Measurements from ENCODE around the gene F8. TPM values are rescaled to one million over a fixed set of nuclear protein-coding genes. Genes with fewer than 3 reads are reported as not detected.

Gene F8
- total and polyA plus RNA-seq, 4 donors: 6.1 to 38.1 (median 7.6) TPM

GRCh38 chrX:155065035-155065734, 42.7 kb upstream of the F8 start:
- H3K9me3 ChIP-seq (ENCODE audit: control insufficient read depth in 4 of 4, insufficient read depth in 3 of 4, low read length in 3 of 4): no peaks in the 10 kb centered on the region
- peaks cover 0 to 3% (median 2%) of the 10 kb centered on the region in 4 donors for H3K36me3 ChIP-seq (ENCODE audit: control insufficient read depth in 4 of 4, insufficient read depth in 4 of 4, low read length in 4 of 4)
- H3K27me3 ChIP-seq (ENCODE audit: control insufficient read depth in 3 of 3, insufficient read depth in 3 of 3, low read length in 2 of 3): no peaks in the 10 kb centered on the region
- peaks cover 0 to 3% (median 2%) of the 10 kb centered on the region in 5 donors for H3K4me1 ChIP-seq (ENCODE audit: control insufficient read depth in 5 of 5, insufficient read depth in 5 of 5, low read length in 5 of 5)
- no peak for ATAC-seq (ENCODE audit: insufficient read depth, low FRiP score)
- no peak overlapping the region for H3K9ac ChIP-seq (ENCODE audit: insufficient read depth in 1 of 2, low read length in 2 of 2)
- H3K27ac ChIP-seq (ENCODE audit: low read depth in 1 of 2, low read length in 1 of 2): peak overlapping the region in 1 of 2 donors; percentile 0
- no peak for DNase-seq
- TF ChIP-seq, protein P1, sequence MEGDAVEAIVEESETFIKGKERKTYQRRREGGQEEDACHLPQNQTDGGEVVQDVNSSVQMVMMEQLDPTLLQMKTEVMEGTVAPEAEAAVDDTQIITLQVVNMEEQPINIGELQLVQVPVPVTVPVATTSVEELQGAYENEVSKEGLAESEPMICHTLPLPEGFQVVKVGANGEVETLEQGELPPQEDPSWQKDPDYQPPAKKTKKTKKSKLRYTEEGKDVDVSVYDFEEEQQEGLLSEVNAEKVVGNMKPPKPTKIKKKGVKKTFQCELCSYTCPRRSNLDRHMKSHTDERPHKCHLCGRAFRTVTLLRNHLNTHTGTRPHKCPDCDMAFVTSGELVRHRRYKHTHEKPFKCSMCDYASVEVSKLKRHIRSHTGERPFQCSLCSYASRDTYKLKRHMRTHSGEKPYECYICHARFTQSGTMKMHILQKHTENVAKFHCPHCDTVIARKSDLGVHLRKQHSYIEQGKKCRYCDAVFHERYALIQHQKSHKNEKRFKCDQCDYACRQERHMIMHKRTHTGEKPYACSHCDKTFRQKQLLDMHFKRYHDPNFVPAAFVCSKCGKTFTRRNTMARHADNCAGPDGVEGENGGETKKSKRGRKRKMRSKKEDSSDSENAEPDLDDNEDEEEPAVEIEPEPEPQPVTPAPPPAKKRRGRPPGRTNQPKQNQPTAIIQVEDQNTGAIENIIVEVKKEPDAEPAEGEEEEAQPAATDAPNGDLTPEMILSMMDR (IDR thresholded peaks at IDR 0.05; ENCODE audit: control extremely low read depth, extremely low read depth): no peak
- 85 to 94% methylated on average over 8 of the region's 8 CpGs for WGBS, 2 donors
- no peak overlapping the region for H3K4me3 ChIP-seq

DNA sequence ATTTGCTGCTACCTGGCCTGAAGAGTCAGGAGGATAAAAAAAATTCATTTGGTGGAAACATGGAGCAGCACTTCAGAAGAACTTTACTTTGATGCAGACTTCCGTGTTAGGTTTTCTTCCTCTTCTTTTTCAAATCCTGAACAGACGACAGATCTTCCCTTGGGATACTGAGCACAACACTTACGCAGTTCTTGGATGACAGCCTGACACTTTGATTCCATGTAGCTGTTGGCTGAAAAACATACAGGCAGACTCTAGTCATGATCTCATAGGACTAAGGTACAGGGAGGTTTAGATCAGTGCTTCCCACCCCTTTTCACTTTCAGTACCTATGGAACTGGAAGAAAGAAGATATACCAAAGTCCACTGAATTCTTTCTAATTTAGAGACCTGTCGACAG, 39.2 kb upstream of the F8 start:
- no peak for ATAC-seq (ENCODE audit: insufficient read depth, low FRiP score)

DNA sequence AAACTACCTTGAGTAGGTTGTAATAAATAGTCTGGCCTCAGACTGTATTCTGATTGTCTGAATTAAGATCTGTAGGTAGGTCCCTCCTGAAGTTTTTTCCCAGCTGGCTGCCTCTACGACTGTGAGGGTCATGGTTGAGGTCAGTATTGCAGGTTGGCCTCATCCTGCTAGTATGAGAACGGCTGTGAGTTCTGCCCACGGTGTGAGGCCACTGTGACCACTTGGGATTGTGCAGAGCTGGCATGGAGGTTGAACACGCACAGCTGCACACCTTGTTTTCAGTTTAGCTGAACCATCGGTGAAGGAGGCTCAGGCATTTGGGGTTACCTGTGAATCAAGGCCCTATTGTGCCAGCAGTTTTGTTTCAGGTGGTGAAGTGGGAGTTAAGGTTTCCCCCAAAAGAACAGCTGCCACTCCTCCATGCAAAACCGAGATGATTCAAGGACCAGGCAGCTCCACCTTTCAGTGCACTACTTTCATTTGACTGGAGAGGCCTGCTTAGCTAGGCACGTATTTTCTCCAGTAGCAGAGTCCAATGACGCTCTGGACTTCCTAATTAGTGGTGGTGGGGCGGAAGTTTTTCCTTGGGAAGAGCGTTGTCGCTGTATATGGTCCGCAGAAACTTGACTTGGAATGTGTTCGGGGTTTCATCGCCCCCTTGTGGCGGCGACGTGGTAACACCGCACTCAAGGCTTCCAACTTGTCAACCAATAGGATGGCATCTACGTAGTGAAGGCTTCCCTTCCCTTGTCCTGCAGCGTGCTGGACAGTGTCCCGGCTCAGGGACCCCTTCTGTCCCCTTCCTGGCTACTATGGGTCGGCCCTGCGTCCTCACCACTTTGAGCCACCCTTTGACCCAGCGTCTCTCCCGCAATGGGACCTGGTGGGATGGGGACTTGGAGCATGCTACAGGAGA, 34.6 kb upstream of the F8 start:
- Histone ChIP-seq H3K4me1 (ENCODE audit: control insufficient read depth in 5 of 5, insufficient read depth in 5 of 5, low read length in 5 of 5) (peaks cover 0 to 6% (median 0%) of the 10 kb centered on the region in 5 donors), H3K27me3 (ENCODE audit: control insufficient read depth in 3 of 3, insufficient read depth in 3 of 3, low read length in 2 of 3) (no peaks in the 10 kb centered on the region), H3K36me3 (ENCODE audit: control insufficient read depth in 4 of 4, insufficient read depth in 4 of 4, low read length in 4 of 4) (peaks cover 0 to 6% (median 2%) of the 10 kb centered on the region in 4 donors), H3K9ac (ENCODE audit: insufficient read depth in 1 of 2, low read length in 2 of 2) (peak overlapping the region in 1 of 2 donors; percentile 53), H3K9me3 (ENCODE audit: control insufficient read depth in 4 of 4, insufficient read depth in 3 of 4, low read length in 3 of 4) (no peaks in the 10 kb centered on the region), H3K4me3 (no peak overlapping the region), H3K27ac (ENCODE audit: low read depth in 1 of 2, low read length in 1 of 2) (peak overlapping the region in 1 of 2 donors; percentile 37)
- WGBS, 2 donors: 19 to 24% methylated on average over 17 to 25 of the region's 25 CpGs
- ATAC-seq (ENCODE audit: insufficient read depth, low FRiP score): peak; percentile 73
- TF ChIP-seq, protein P1 (IDR thresholded peaks at IDR 0.05; ENCODE audit: control extremely low read depth, extremely low read depth): peak; percentile 75
- DNase-seq: peak; percentile 80 to 87 (median 81)

More for the DNA sequence above, 39.2 kb upstream of the F8 start:
- Histone ChIP-seq H3K9ac (ENCODE audit: insufficient read depth in 1 of 2, low read length in 2 of 2) (no peak overlapping the region), H3K4me1 (ENCODE audit: control insufficient read depth in 5 of 5, insufficient read depth in 5 of 5, low read length in 5 of 5) (peaks cover 0 to 6% (median 0%) of the 10 kb centered on the region in 5 donors), H3K27me3 (ENCODE audit: control insufficient read depth in 3 of 3, insufficient read depth in 3 of 3, low read length in 2 of 3) (no peaks in the 10 kb centered on the region), H3K4me3 (no peak overlapping the region), H3K9me3 (ENCODE audit: control insufficient read depth in 4 of 4, insufficient read depth in 3 of 4, low read length in 3 of 4) (no peaks in the 10 kb centered on the region), H3K36me3 (ENCODE audit: control insufficient read depth in 4 of 4, insufficient read depth in 4 of 4, low read length in 4 of 4) (peaks cover 0 to 3% (median 2%) of the 10 kb centered on the region in 4 donors), H3K27ac (ENCODE audit: low read depth in 1 of 2, low read length in 1 of 2) (no peak overlapping the region)
- WGBS, 2 donors: 83 to 93% methylated on average over 4 of the region's 4 CpGs
- DNase-seq: peak in 1 of 3 donors; percentile 11
- TF ChIP-seq, protein P1 (IDR thresholded peaks at IDR 0.05; ENCODE audit: control extremely low read depth, extremely low read depth): no peak

Measured in lung (tissue), 12 donors.